ENCODE measurements around the gene PWP2.
"Not testable (repeated sequence)": the region's sequence is repeated elsewhere in the genome, so short reads cannot be mapped to it uniquely, and the experiment has no call there.

DNA sequence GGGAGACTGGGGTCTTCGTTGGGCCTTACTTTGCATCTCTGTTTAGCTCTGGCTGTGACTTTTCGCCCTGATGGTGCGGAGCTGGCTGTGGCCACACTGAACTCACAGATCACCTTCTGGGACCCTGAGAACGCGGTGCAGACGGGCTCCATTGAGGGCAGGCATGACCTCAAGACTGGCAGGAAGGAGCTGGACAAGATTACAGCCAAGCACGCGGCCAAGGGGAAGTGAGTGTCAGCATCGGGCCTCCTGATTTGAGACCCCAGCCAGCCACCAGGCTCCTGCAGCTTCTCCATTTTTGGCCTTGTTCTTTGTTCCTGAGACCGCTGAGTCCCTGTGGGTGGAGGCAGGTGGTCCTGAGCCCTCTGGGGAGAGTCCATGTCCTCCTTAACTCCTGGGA, 14.9 kb downstream of the PWP2 start:
- TF ChIP-seq CTCF (IDR thresholded peaks at IDR 0.05; ENCODE audit: extremely low read depth in 1 of 2, insufficient read depth in 1 of 2, low read depth in 1 of 2, low read length in 2 of 2); POLR2A (IDR thresholded peaks at IDR 0.05; ENCODE audit: low read depth, low read length); GATA2 (IDR thresholded peaks at IDR 0.05; ENCODE audit: insufficient read depth, insufficient read length, low read depth, low read length): not testable (repeated sequence)

All from endothelial cell of umbilical vein (primary cell).